Left ventricle myocardium superior (tissue), 1 donor: Measurements from ENCODE around the gene TRDMT1. TPM values are rescaled to one million over a fixed set of nuclear protein-coding genes. Genes with fewer than 3 reads are reported as not detected.
A peak's percentile ranks its signal among the peaks of the same experiment; 100 is the strongest.

ENCODE experiments used
- ATAC-seq: fragments of 200-7000 bp; cut with Tn5 transposase; one replicate; pipeline ENCODE4 v1.9.1; 2020; ENCODE audit warnings: mild to moderate bottlenecking, moderate library complexity
- DNase-seq: peaks from one replicate; pipeline ENCODE4 v3.0.0-alpha.2; 2020
- intact Hi-C: fragments of 100-400 bp; cut with micrococcal nuclease; formaldehyde crosslinking; loops from one replicate; pipeline ENCODE4 v1.11.0; 2022
- total RNA-seq: library from RNA; stranded (reverse); fragmentation: NEBNext Ultra II Directional; extraction: Animal tissue kit (Norgen Biotek cat#: 25700); gene quantifications from one replicate; pipeline ENCODE4 v1.2.1, GENCODE V29; 2021
- donor health status: DM: no; HTN: yes; CAD: no; lungs with severe emphysema.

Gene TRDMT1
- total RNA-seq, 1 donor from 2014 or later = 3.8 TPM

DNA sequence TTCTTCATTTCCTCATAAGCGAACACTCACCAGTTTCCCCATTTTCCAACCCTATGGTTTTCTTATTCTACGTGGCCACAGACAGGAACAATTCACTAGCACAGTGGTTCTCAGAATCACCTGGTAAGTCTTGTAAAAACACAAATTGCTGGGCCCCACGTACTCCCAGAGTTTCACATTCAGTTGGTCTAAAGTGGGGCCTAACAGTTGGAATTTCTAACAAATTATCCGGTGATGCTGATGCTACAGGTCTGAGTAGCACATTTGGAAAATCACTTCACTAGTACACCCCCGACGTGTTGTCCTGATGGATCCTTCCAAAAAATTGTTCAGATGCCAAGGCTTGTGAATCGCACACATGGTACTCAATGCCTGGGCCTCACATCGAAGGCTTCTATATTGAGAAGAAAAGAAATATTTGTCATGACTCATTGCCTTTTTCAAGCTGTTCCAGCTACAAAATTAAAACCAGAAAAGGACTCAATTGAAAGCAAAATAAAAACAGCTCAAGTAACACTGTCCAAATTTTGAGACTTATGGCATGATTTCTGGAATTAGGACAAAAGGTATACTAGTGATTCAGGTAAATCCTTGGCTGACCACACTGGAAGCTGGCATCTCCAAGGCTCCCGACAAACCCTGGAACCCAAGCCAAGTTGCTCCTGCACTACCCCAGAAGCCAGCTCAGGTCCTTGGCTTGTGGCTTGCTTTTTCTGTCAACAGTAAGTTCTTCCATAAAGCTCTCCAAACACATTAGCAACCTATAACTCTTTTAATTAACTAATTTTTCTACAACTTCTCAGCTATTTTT, 13.7 kb upstream of the TRDMT1 start:
- ATAC-seq (no peak), DNase-seq (no peak)
- intact Hi-C loops = no loop called here

DNA sequence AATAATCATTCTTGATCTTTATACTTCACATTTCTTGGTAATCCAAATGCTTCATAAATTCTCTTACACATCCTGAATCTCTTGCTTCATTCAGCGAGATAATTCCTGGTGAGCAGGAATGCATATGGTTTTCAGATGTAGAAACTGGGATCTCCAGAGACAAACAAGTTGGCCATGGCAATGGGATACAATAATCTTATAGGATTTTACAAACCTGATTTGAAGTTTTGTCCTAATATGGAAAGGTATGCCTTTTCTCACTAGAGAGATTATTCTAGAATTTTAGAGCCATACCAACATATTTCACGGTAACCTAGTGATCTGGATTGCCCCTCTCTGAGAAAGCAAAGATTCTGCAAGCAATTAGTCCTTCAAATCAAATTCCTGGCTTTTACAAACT, 13.1 kb upstream of the TRDMT1 start:
- ATAC-seq = no peak
- intact Hi-C loops = no loop called here
- DNase-seq = no peak

DNA sequence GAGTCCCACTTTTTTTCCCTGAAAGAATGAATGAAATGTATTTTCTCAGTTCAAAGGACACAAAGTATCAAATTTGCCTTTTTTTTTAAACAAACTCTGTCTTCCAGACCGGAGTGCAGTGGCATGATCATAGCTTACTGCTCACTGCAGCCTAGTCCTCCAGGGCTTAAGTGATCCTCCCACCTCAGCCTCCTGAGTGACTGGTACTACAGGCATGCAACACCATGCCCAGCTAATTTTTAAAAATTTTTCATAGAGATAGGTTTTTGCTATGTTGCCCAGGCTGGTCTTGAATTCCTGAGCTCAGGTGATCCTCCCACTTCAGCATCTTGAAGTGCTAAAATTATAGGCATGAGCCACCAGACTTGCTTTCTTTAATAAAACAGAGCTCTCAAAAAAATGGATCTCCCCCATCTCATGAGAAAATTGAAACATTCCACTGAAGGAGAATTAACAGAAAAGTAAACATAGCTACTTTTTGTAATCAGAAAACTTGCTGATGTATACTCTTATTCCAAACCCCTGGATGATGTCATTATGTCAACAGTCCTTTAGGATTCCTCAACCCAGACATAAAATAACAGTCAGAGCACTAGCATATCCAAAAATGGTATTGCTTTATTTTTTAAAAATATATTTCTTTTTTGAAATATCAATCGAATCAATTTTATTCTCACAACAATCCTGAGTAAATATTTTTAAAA, 12.3 kb upstream of the TRDMT1 start:
- ATAC-seq (no peak), DNase-seq (no peak)
- intact Hi-C loops = no loop called here

DNA sequence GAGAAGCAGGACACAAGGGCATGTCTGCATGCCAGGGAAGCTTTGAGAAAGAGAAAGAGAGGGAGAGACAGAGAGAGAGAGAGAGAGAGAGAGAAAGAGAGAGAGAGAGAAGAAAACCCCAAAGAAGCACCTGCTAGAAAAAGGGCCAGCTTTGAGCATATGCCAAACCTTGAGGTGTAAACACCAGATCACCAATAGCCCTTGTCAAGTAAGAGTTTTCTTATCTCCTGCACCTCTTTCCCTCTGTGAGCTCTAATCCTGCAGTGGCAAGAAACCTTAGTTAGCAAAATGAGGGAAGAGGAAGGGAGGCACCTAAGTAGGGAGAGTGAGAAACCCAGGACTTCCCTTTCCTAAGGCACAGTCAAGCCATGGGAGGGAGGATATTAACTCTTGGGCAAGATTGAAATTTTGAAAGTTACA, 11.3 kb upstream of the TRDMT1 start:
- DNase-seq (no peak), ATAC-seq (peak; percentile 32)
- intact Hi-C loops = no loop called here

GRCh38 chr10:17210361-17210760, 8.9 kb upstream of the TRDMT1 start:
- ATAC-seq (no peak), DNase-seq (no peak)
- intact Hi-C loops = no loop called here

- DNase-seq = no peak
- ATAC-seq = no peak
- intact Hi-C loops = no loop called here
Measured at GRCh38 chr10:17209881-17210280, 8.4 kb upstream of the TRDMT1 start.

- ATAC-seq = no peak
- intact Hi-C loops = no loop called here
- DNase-seq = no peak
Measured at GRCh38 chr10:17209302-17209701, 7.8 kb upstream of the TRDMT1 start.

GRCh38 chr10:17208476-17208875, 7.0 kb upstream of the TRDMT1 start:
- intact Hi-C loops = no loop called here
- no peak for DNase-seq
- no peak for ATAC-seq

DNA sequence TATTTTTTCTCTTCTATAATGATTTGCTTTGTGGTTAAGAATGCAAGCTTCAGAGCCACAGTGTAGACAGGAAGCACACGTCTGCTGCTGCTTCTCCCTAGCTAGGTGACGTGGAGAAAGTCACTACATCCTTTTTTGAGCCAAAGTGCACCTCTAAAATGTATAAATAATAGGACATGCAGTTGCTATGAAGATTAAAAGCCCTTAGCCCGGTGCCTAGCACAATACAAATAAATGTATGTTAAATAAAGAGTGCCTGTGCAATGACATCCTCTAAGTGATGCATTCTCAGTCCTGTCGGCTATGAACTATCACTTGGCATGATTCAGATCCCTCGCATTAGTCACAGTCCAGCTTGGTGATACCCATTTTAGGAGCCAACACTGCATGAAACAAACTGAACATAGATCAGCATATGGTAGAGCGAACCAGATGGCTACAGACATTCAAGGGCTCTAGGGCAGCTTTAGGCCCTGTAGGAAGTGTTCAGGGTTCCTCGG, 4.8 kb upstream of the TRDMT1 start:
- ATAC-seq (no peak), DNase-seq (no peak)
- intact Hi-C loops = no loop called here

- no peak for DNase-seq
Measured at GRCh38 chr10:17203416-17203815, 1.9 kb upstream of the TRDMT1 start.

DNA sequence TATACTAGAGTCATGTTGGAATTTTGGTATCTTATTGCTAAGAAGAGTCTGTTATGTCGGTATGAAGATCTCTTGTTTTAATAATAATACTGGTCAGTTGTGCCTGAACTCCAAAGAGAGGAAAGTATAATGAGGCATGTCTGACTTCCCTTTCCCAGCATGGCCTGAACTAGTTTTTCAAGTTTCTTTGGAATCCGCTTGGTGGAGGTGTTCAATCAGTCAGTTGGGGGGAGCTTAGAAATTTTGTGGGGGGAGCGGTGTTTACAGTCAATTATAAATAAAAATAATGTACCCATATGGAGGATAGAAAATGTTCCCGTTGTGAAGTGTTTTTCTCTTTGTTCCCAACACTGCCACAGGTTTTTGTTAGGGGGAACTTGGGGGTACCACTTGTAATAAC, 1.5 kb upstream of the TRDMT1 start:
- no peak for ATAC-seq
- intact Hi-C loops = no loop called here
- no peak for DNase-seq

More at GRCh38 chr10:17203416-17203815, 1.9 kb upstream of the TRDMT1 start:
- intact Hi-C loops = no loop called here
- ATAC-seq = no peak

DNA sequence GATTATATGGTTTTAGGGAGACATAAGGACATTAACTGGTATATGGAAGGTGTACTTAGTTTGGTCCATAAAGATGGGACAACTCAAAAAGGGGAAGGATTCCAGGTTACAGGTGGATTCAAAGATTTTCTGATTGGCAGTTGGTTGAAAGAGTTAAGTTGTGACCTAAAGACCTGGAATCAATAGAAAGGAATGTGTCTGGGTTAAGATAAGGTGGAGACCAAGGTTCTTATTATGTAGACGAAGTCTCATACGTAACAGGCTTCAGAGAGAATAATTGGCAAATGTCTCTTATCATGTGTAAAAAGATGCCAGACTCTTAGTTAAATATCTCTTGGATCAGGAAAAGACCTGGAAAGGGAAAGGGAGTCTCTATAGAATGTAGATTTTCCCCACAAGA, 1.0 kb upstream of the TRDMT1 start:
- ATAC-seq (no peak), DNase-seq (no peak)
- intact Hi-C loops = no loop called here

GRCh38 chr10:17201794-17202116, 283 bp upstream of the TRDMT1 start:
- no peak for DNase-seq
- intact Hi-C loops = no loop called here
- no peak for ATAC-seq

DNA sequence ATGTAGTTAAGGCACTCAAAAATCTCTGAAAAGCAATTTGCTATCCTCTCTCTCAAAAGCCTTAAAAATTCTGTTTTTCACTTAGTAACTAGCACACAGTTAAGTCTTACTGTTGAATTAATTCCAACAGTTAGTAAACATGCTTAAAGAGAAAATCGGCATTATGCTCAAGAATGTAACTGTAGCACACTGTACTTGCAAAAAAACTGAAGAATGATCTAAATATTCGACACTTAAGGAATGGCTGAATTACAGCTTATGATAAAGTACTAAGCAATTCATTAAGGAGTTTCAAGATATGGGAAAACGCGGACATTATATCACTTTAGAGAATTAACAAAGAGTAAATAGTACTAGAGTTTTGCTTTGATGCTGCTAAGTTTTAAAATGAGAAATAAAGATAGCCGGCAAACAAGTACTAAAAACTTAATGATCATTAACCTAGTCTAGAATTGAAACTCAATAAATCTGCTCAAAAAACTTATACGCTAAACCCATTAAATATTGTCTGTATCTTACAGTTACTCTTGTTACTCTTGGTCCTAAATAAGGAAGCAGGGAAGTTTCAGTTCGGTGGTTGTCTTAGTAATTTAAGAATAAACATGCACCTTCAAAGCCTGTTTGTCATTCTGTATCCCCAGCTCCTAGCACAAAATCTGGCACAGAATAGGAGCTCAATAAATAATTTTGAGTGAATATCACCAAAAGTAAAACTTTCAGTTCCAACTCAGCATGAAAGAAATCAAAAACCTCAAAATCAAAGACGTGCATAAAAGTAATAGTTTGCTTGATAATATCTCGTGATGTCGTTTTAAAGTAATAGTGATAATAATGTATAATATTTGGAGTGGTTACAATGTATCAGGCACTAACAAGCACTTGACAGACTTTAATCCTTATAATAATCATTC, 1.2 kb downstream of the TRDMT1 start:
- intact Hi-C loops = no loop called here
- no peak for DNase-seq
- ATAC-seq = no peak

GRCh38 chr10:17199351-17199804, 2.1 kb downstream of the TRDMT1 start:
- no peak for DNase-seq
- no peak for ATAC-seq
- intact Hi-C loops = no loop called here

DNA sequence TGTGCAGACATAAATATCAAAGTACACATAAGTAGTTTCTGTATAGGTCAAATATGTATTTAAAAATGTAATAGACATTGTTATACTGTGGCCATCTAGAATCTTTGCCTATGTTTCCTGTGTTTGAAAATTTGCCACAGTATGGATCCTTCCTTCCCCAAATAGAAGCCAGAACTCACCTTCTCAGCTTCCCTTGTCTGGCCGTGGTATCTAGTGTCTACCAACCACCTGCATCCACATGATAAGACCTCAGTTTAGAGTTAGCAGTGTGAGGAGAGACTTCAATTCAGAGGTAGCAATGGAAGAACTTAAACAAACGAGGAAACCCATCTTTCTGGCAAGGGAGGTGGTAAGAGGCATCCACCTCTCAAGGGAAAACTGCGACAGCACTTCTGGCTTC, 4.9 kb downstream of the TRDMT1 start:
- intact Hi-C loops = no loop called here
- ATAC-seq (no peak), DNase-seq (no peak)

GRCh38 chr10:17196045-17196444, 5.4 kb downstream of the TRDMT1 start:
- intact Hi-C loops = no loop called here
- ATAC-seq = no peak
- no peak for DNase-seq

DNA sequence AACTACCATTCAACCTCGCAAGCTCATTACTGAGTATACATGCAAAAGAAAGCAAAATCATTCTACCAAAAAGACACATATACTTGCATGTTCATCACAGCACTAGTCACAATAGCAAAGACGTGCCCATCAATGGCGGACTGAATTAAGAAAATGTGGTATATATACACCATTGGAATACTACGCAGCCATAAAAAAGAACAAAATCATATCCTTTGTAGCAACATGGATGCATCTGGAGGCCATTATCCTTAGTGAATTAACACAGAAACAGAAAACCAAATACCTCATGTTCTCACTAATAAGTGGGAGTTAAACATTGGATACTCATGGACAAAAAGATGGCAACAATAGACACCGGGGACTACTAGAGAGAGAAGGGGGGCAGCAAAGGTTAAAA, 6.4 kb downstream of the TRDMT1 start:
- intact Hi-C loops = no loop called here
- ATAC-seq (no peak), DNase-seq (no peak)

DNA sequence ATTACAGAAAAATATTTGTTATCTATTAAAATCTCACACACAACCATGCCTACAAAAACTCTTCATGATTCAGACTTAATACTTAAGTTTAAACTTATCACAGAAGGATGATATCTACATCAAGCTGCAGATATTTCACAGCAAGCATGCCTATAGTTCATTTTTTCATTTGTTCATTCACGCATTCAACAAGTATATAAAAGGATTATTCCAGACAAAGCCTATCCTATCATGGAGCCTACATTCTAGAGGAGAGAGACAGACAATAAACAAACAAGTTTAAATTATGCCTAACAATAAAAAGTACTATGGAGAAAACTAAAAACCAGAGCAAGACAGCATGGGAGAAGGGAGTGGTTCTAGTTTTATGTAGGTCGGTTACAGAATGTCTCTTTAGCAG, 10.9 kb downstream of the TRDMT1 start:
- DNase-seq = no peak
- no peak for ATAC-seq
- intact Hi-C loops = no loop called here

DNA sequence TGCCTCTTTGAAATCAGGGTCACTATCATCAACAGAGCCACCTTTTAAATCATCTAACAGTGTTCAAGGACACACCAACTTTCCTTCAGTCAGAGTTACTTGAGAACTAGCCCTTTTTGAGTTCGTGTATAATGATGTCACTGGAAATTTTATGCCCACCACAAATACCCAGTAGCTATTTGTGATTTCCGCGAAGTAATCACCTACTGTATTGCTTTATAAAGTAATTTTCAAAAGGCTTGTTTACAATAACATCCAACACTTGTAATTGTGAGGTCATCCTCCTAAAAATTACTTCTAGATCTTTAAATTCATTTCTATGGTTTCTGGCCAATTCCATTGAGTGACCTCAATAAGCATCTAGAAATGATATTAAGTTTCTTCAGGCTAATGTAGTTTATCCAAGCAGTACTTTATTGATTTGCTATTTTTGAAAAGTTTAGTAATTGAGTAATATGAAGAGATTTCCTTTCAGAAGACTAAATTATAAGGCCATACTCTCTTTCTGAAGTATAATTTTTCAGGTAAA, 12.8 kb downstream of the TRDMT1 start:
- ATAC-seq = no peak

More for the DNA sequence above, 12.8 kb downstream of the TRDMT1 start:
- DNase-seq = no peak
- intact Hi-C loops = no loop called here
